HCT116 (cell line): ENCODE results near the gene SEC24B. TPM values are rescaled to one million over a fixed set of nuclear protein-coding genes. Genes with fewer than 3 reads are reported as not detected.
"Not testable (repeated sequence)": the region's sequence is repeated elsewhere in the genome, so short reads cannot be mapped to it uniquely, and the experiment has no call there.

ENCODE experiments used
- ATAC-seq: fragments of 200-7000 bp; cut with Tn5 transposase; 2 replicates; pipeline ENCODE4 v1.9.1; 2020; ENCODE audit warnings: mild to moderate bottlenecking, moderate library complexity
- BruUV-seq: library from RNA; stranded (reverse); fragments of 400-500 nt; replicated peaks from 2 replicates; lab custom pipeline; 2021; lab: Mats Ljungman, UMichigan
- CTCF ChIA-PET: fragments of 300-600 bp; sonication (Branson Sonifier 250); formaldehyde crosslinking; loops from one replicate; lab custom pipeline; 2021; ENCODE audit warnings: antibody characterized with exemption; lab: Charles Lee
- POLR2A ChIA-PET: fragments of 300-600, 350-600 bp; sonication (Branson Sonifier 250); formaldehyde crosslinking; loops from one replicate; lab custom pipeline; 2021; ENCODE audit warnings: antibody characterized with exemption; lab: Charles Lee
- RAD21 ChIA-PET, 2 experiments: fragments of 300-600 bp; sonication (Branson Sonifier 250); formaldehyde crosslinking; loops; one replicate each; lab custom pipeline; 2023; ENCODE audit warnings: low total read pairs in 2 of 2; ENCODE audit not compliant: uncharacterized antibody in 2 of 2, unreplicated experiment in 2 of 2, low non-redundant PET in 1 of 2; lab: Charles Lee
- DNase-seq: peaks from one replicate; pipeline ENCODE4 v3.0.0-alpha.2; 2010; ENCODE audit warnings: low read depth, low spot score
- H2AFZ ChIP-seq: fragments of 200-600 bp; shearing (Covaris generic), sonication (generic); 2 replicates; pipeline ENCODE4 v1.6.1; 2017; ENCODE audit warnings: low read depth, mixed run types, mixed read lengths, antibody characterized with exemption, low read length; ENCODE audit not compliant: poor library complexity, severe bottlenecking
- H3K27ac ChIP-seq: 2 replicates; pipeline ENCODE4 v1.5.1; 2012; ENCODE audit warnings: low read depth, low read length
- H3K27me3 ChIP-seq: fragments of 200-600 bp; sonication (generic); 2 replicates; pipeline ENCODE4 v1.6.1; 2016; ENCODE audit warnings: mixed run types, low read length, mixed read lengths; ENCODE audit not compliant: insufficient read depth
- H3K36me3 ChIP-seq, 2 experiments: fragments of 200-500 bp in 1 of 2; fragments of 200-600 bp in 1 of 2; sonication (Bioruptor generic) in 1 of 2; sonication (generic) in 1 of 2; 2 replicates each; pipeline versions ENCODE4 v1.5.1 to v1.6.1; 2014 to 2016; ENCODE audit warnings: low read length in 2 of 2, inconsistent platforms in 1 of 2, mixed read lengths in 1 of 2, mixed run types in 1 of 2; ENCODE audit not compliant: insufficient read depth in 2 of 2, control insufficient read depth in 1 of 2
- H3K4me1 ChIP-seq, 2 experiments: fragments of 200-600 bp in 1 of 2; sonication (generic) in 1 of 2; 2 replicates each; pipeline versions ENCODE4 v1.5.1 to v1.6.1; 2012 to 2017; ENCODE audit warnings: low read length in 2 of 2, inconsistent platforms in 1 of 2, mild to moderate bottlenecking in 1 of 2, mixed read lengths in 1 of 2, mixed run types in 1 of 2, moderate library complexity in 1 of 2; ENCODE audit not compliant: insufficient read depth in 2 of 2, control insufficient read depth in 1 of 2
- H3K4me2 ChIP-seq: fragments of 200-600 bp; sonication (generic); 2 replicates; pipeline ENCODE4 v1.6.1; 2017; ENCODE audit warnings: mixed run types, low read length, mixed read lengths
- H3K4me3 ChIP-seq, 2 experiments: fragments of 200-600 bp in 1 of 2; sonication (generic) in 1 of 2; replicated peaks in 1 of 2; 2 replicates each; pipeline ENCODE4 v1.5.1; 2011 to 2016; ENCODE audit warnings: low read length in 2 of 2, control low read depth in 1 of 2, low read depth in 1 of 2, mild to moderate bottlenecking in 1 of 2, mixed read lengths in 1 of 2, mixed run types in 1 of 2
- H3K79me2 ChIP-seq: fragments of 200-600 bp; sonication (generic); 2 replicates; pipeline ENCODE4 v1.6.1; 2017; ENCODE audit warnings: mild to moderate bottlenecking, mixed run types, low read length, moderate library complexity, mixed read lengths; ENCODE audit not compliant: insufficient read depth
- H3K9ac ChIP-seq: fragments of 200-600 bp; sonication (generic); 2 replicates; pipeline ENCODE4 v1.6.1; 2016; ENCODE audit warnings: low read length, mixed read lengths
- H3K9me2 ChIP-seq: fragments of 200-600 bp; sonication (generic), shearing (Covaris generic); 2 replicates; pipeline ENCODE4 v1.6.1; 2017; ENCODE audit warnings: mixed run types, mild to moderate bottlenecking, moderate library complexity; ENCODE audit not compliant: insufficient read depth
- H3K9me3 ChIP-seq, 2 experiments: fragments of 200-500 bp in 1 of 2; fragments of 200-600 bp in 1 of 2; sonication (Bioruptor generic) in 1 of 2; sonication (generic) in 1 of 2; 2 replicates each; pipeline ENCODE4 v1.6.1; 2014 to 2017; ENCODE audit warnings: low read length in 2 of 2, mixed read lengths in 2 of 2, inconsistent platforms in 1 of 2, low read depth in 1 of 2, mild to moderate bottlenecking in 1 of 2, mixed run types in 1 of 2, moderate library complexity in 1 of 2; ENCODE audit not compliant: control insufficient read depth in 1 of 2, insufficient read depth in 1 of 2
- H4K20me1 ChIP-seq: fragments of 200-600 bp; sonication (generic), shearing (Covaris generic); 2 replicates; pipeline ENCODE4 v1.6.1; 2017; ENCODE audit warnings: mixed run types, mild to moderate bottlenecking, moderate library complexity; ENCODE audit not compliant: insufficient read depth
- EGR1 ChIP-seq: IDR thresholded peaks from 2 replicates; pipeline ENCODE4 v1.6.1; 2012; ENCODE audit warnings: low read depth
- ELF1 ChIP-seq: IDR thresholded peaks from 2 replicates; pipeline ENCODE4 v1.6.1; 2012; ENCODE audit warnings: low read depth, borderline replicate concordance
- RAD21 ChIP-seq: IDR thresholded peaks from 2 replicates; pipeline ENCODE4 v1.6.1; 2012; ENCODE audit warnings: low read depth, mild to moderate bottlenecking
- TCF7L2 ChIP-seq: IDR thresholded peaks from 2 replicates; pipeline ENCODE4 v1.7.0; 2011; ENCODE audit warnings: borderline replicate concordance, inconsistent platforms; ENCODE audit not compliant: insufficient read depth, insufficient read length; ENCODE audit errors: extremely low read depth
- ZBTB33 ChIP-seq: IDR thresholded peaks from 2 replicates; pipeline ENCODE4 v1.6.1; 2011; ENCODE audit warnings: mild to moderate bottlenecking, low read length, moderate library complexity; ENCODE audit not compliant: insufficient replicate concordance; ENCODE audit errors: extremely low read depth
- ZFX ChIP-seq: fragments of 450-650 bp; IDR thresholded peaks from 2 replicates; pipeline ENCODE4 v1.6.1; 2017
- intact Hi-C: fragments of 100-400 bp; cut with micrococcal nuclease; formaldehyde crosslinking; loops from 2 replicates; pipeline ENCODE4 v1.10.0; 2022
- total RNA-seq: library from RNA; stranded (reverse); gene quantifications from one replicate; pipeline ENCODE4 v1.2.1, GENCODE V29; 2021; ENCODE audit not compliant: unreplicated experiment

Gene SEC24B
- total RNA-seq, 1 experiment from 2014 or later, result 33.0 TPM

GRCh38 chr4:109447278-109447677, 13.7 kb downstream of the SEC24B start:
- peaks cover 7 to 23% of the 10 kb centered on the region in 2 experiments; a peak in 3 of 4 replicates for H3K36me3 ChIP-seq
- ChIA-PET CTCF (no interaction called here), POLR2A (no interaction called here), RAD21 (no interaction called here)
- peaks cover 99% of the 10 kb centered on the region for H3K79me2 ChIP-seq
- H3K4me2 ChIP-seq, result no peak overlapping the region
- no peak for DNase-seq
- no peak overlapping the region for H3K9ac ChIP-seq
- H3K9me3 ChIP-seq, result no peaks in the 10 kb centered on the region
- no peak for ATAC-seq
- no peak for TF ChIP-seq ZBTB33
- no peak for TF ChIP-seq RAD21
- no peak for TF ChIP-seq ZFX
- TF ChIP-seq EGR1, result no peak
- TF ChIP-seq TCF7L2, result no peak
- H3K27me3 ChIP-seq, result no peaks in the 10 kb centered on the region
- BruUV-seq, result no TSS peak
- intact Hi-C loops, result no loop called here
- H3K9me2 ChIP-seq, result no peaks in the 10 kb centered on the region
- peaks cover 17 to 20% of the 10 kb centered on the region in 2 experiments for H3K4me1 ChIP-seq
- H4K20me1 ChIP-seq, result no peaks in the 10 kb centered on the region; the same call in 1 of the 2 replicates
- H3K4me3 ChIP-seq, result no peak overlapping the region
- H2AFZ ChIP-seq, result no peak overlapping the region
- H3K27ac ChIP-seq, result no peak overlapping the region

- RAD21 ChIA-PET, result no interaction called here
- Histone ChIP-seq H3K36me3 (peaks cover 2 to 13% of the 10 kb centered on the region in 2 experiments; a peak in 2 of 4 replicates), H3K27me3 (no peaks in the 10 kb centered on the region), H3K9me2 (no peaks in the 10 kb centered on the region), H3K27ac (no peak overlapping the region), H3K9ac (no peak overlapping the region), H3K79me2 (peaks cover 99% of the 10 kb centered on the region), H4K20me1 (no peaks in the 10 kb centered on the region; the same call in 1 of the 2 replicates), H3K4me2 (no peak overlapping the region), H2AFZ (no peak overlapping the region), H3K4me1 (no peaks in the 10 kb centered on the region), H3K4me3 (no peak overlapping the region), H3K9me3 (no peaks in the 10 kb centered on the region)
- DNase-seq, result no peak
- POLR2A ChIA-PET, result no interaction called here
- BruUV-seq, result no TSS peak
- CTCF ChIA-PET, result no interaction called here
- ATAC-seq, result no peak
- TF ChIP-seq ZBTB33, result no peak
- no peak for TF ChIP-seq ELF1
- intact Hi-C loops, result no loop called here
Measured at GRCh38 chr4:109451544-109452273, 18.1 kb downstream of the SEC24B start.

- H3K9ac ChIP-seq, intact Hi-C loops, H3K27ac ChIP-seq, BruUV-seq, H2AFZ ChIP-seq, DNase-seq, H3K4me1 ChIP-seq, H4K20me1 ChIP-seq, H3K27me3 ChIP-seq, ATAC-seq, H3K4me2 ChIP-seq, H3K9me2 ChIP-seq, H3K9me3 ChIP-seq, H3K4me3 ChIP-seq, RAD21 ChIA-PET, POLR2A ChIA-PET, CTCF ChIA-PET: not testable (repeated sequence)
- Histone ChIP-seq H3K79me2 (peaks cover 99% of the 10 kb centered on the region), H3K36me3 (peaks cover 2 to 13% of the 10 kb centered on the region in 2 experiments; a peak in 2 of 4 replicates)
Measured at GRCh38 chr4:109453110-109453509, 19.5 kb downstream of the SEC24B start.
